HepG2 (cell line): ENCODE data around the gene IL17C. TPM values are rescaled to one million over a fixed set of nuclear protein-coding genes. Genes with fewer than 3 reads are reported as not detected.

ENCODE experiments used
- DR1 ChIP-seq: sonication (generic); formaldehyde crosslinking; IDR thresholded peaks from 2 replicates; pipeline ENCODE4 v1.8.0; 2021; ENCODE audit warnings: mild to moderate bottlenecking, missing genetic modification reagents, inconsistent platforms
- EEA1 ChIP-seq: sonication (generic); formaldehyde crosslinking; IDR thresholded peaks from 2 replicates; pipeline ENCODE4 v1.5.1; 2020; ENCODE audit warnings: mild to moderate bottlenecking, missing genetic modification reagents, borderline replicate concordance
- MEIS2 ChIP-seq: sonication (generic); formaldehyde crosslinking; IDR thresholded peaks from 2 replicates; pipeline ENCODE4 v1.9.0; 2021; ENCODE audit warnings: mild to moderate bottlenecking, missing genetic modification reagents
- NONO ChIP-seq, 2 experiments: fragments of 450-650 bp in 1 of 2; sonication (generic) in 1 of 2; formaldehyde crosslinking in 1 of 2; IDR thresholded peaks in 1 of 2; conservative IDR thresholded peaks in 1 of 2; 2 replicates each; pipeline versions ENCODE4 v1.6.1 to v1.8.0; 2017 to 2022; ENCODE audit warnings: mild to moderate bottlenecking in 1 of 2, missing genetic modification reagents in 1 of 2, moderate library complexity in 1 of 2
- RELA ChIP-seq: sonication (generic); formaldehyde crosslinking; IDR thresholded peaks from 2 replicates; pipeline ENCODE4 v1.4.0; 2020; ENCODE audit warnings: missing genetic modification reagents
- ZMYM2 ChIP-seq: sonication (generic); formaldehyde crosslinking; IDR thresholded peaks from 2 replicates; pipeline ENCODE4 v1.8.0; 2022; ENCODE audit warnings: mild to moderate bottlenecking, missing genetic modification reagents
- ZNF20 ChIP-seq: sonication (generic); formaldehyde crosslinking; IDR thresholded peaks from 2 replicates; pipeline ENCODE4 v1.4.0; 2020; ENCODE audit warnings: mild to moderate bottlenecking, moderate library complexity, missing genetic modification reagents
- ZNF292 ChIP-seq: sonication (generic); formaldehyde crosslinking; IDR thresholded peaks from 2 replicates; pipeline ENCODE4 v1.8.1; 2022; ENCODE audit warnings: mild to moderate bottlenecking, low read depth, missing genetic modification reagents, borderline replicate concordance
- ZNF547 ChIP-seq: sonication (generic); formaldehyde crosslinking; IDR thresholded peaks from 2 replicates; pipeline ENCODE4 v1.5.1; 2020; ENCODE audit warnings: mild to moderate bottlenecking, missing genetic modification reagents
- ZNF550 ChIP-seq: sonication (generic); formaldehyde crosslinking; IDR thresholded peaks from 2 replicates; pipeline ENCODE4 v1.4.0; 2020; ENCODE audit warnings: mild to moderate bottlenecking, missing genetic modification reagents, borderline replicate concordance
- polyA plus RNA-seq, 8 experiments: library from polyadenylated mRNA; depleted of rRNA in 3 of 8; stranded (reverse) in 7 of 8; unstranded in 1 of 8; fragments of >200 nt; fragmentation: Illumina TruSeq in 4 of 8; extraction: Trizol in 4 of 8; gene quantifications; 2 replicates each; pipeline versions ENCODE4 v1.2.1 to v1.2.3, GENCODE V29; 2011 to 2016; ENCODE audit warnings: low read depth in 4 of 8, missing spikeins in 1 of 8, mixed read lengths in 1 of 8; ENCODE audit not compliant: insufficient read depth in 1 of 8
- total RNA-seq, 5 experiments: library from RNA; depleted of rRNA; stranded (reverse); fragments of >200 nt; fragmentation: Illumina TruSeq; extraction: Trizol; gene quantifications; 2 replicates each; pipeline ENCODE4 v1.2.3, GENCODE V29; 2016; ENCODE audit warnings: low read depth in 1 of 5
- TF ChIP-seq, protein P1 (sequence below): sonication (generic); formaldehyde crosslinking; conservative IDR thresholded peaks from 2 replicates; pipeline ENCODE4 v1.4.0; 2020; ENCODE audit warnings: mild to moderate bottlenecking, missing genetic modification reagents, moderate library complexity
- TF ChIP-seq, protein P2 (sequence below): sonication (generic); formaldehyde crosslinking; IDR thresholded peaks from 2 replicates; pipeline ENCODE4 v1.8.0; 2022; ENCODE audit warnings: mild to moderate bottlenecking, missing genetic modification reagents, moderate library complexity
- TF ChIP-seq, protein P3 (sequence below): sonication (generic); formaldehyde crosslinking; IDR thresholded peaks from 2 replicates; pipeline ENCODE4 v1.8.0; 2022; ENCODE audit warnings: missing genetic modification reagents, mild to moderate bottlenecking, inconsistent platforms, borderline replicate concordance
- TF ChIP-seq, protein P4 (sequence below): sonication (generic); formaldehyde crosslinking; IDR thresholded peaks from 2 replicates; pipeline ENCODE4 v1.4.0; 2020; ENCODE audit warnings: missing genetic modification reagents, borderline replicate concordance
- TF ChIP-seq, protein P5 (sequence below): sonication (generic); formaldehyde crosslinking; IDR thresholded peaks from 2 replicates; pipeline ENCODE4 v1.8.1; 2022; ENCODE audit warnings: low read depth, mild to moderate bottlenecking, missing genetic modification reagents

Gene IL17C
- total and polyA plus RNA-seq, 2 of the 13 experiments (the other 11 are each of a cell fraction or from before 2014, with no cell fraction given): not detected

DNA sequence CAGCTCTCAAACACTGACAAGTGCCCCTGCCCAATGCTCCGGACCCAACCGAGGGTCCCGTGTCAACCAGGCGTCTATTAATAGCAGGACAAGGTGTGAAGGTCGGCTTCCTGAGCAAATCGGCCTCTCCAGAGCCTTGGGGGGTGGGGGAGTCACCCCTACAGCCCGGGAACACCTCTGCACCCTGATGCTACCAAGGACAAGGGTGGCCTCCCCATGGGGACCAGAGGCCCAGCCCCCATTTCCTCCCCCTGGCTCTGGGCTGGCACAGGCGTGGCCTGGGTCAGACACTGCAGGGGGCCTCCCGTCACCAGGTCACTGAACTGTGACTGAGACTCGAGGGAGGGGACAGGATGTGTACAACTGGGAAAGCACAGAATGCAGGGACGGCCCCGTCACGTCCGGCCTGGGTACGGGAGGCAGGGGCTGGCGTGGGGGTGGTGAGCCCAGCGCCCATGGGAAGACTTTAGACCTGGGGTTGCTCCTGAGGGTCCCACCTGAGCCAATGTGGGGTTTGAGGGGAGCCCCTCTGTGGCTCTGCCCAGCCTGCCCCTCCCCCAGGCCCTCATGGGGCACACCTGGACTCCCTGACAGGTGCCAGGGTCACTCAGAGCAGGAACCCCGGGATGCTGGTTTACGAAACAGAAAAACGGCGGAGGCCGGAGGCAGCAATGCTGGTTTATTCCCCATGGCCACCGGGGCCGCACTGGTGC is 13.1 kb downstream of the IL17C start (continued):
- TF ChIP-seq, protein P1, sequence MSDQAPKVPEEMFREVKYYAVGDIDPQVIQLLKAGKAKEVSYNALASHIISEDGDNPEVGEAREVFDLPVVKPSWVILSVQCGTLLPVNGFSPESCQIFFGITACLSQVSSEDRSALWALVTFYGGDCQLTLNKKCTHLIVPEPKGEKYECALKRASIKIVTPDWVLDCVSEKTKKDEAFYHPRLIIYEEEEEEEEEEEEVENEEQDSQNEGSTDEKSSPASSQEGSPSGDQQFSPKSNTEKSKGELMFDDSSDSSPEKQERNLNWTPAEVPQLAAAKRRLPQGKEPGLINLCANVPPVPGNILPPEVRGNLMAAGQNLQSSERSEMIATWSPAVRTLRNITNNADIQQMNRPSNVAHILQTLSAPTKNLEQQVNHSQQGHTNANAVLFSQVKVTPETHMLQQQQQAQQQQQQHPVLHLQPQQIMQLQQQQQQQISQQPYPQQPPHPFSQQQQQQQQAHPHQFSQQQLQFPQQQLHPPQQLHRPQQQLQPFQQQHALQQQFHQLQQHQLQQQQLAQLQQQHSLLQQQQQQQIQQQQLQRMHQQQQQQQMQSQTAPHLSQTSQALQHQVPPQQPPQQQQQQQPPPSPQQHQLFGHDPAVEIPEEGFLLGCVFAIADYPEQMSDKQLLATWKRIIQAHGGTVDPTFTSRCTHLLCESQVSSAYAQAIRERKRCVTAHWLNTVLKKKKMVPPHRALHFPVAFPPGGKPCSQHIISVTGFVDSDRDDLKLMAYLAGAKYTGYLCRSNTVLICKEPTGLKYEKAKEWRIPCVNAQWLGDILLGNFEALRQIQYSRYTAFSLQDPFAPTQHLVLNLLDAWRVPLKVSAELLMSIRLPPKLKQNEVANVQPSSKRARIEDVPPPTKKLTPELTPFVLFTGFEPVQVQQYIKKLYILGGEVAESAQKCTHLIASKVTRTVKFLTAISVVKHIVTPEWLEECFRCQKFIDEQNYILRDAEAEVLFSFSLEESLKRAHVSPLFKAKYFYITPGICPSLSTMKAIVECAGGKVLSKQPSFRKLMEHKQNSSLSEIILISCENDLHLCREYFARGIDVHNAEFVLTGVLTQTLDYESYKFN (CRISPR knock-in tag): peak; percentile 98
- TF ChIP-seq MEIS2 (peak; percentile 86), ZNF20 (CRISPR knock-in tag) (no peak), EEA1 (peak; percentile 82; the same call in 1 of the 2 replicates), DR1 (CRISPR knock-in tag) (peak; percentile 37), ZNF550 (CRISPR knock-in tag) (no peak), ZNF292 (CRISPR knock-in tag) (peak; percentile 46; the same call in 1 of the 2 replicates), RELA (no peak; the same call in 1 of the 2 replicates), NONO (IDR thresholded peaks at IDR 0.05) (no peak), NONO (CRISPR knock-in tag; conservative IDR thresholded peaks at IDR 0.05) (peak; percentile 89), ZNF547 (CRISPR knock-in tag) (peak; percentile 82; the same call in 1 of the 2 replicates), ZMYM2 (CRISPR knock-in tag) (no peak)
- TF ChIP-seq, protein P2, sequence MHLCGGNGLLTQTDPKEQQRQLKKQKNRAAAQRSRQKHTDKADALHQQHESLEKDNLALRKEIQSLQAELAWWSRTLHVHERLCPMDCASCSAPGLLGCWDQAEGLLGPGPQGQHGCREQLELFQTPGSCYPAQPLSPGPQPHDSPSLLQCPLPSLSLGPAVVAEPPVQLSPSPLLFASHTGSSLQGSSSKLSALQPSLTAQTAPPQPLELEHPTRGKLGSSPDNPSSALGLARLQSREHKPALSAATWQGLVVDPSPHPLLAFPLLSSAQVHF (CRISPR knock-in tag): no peak
- TF ChIP-seq, protein P3, sequence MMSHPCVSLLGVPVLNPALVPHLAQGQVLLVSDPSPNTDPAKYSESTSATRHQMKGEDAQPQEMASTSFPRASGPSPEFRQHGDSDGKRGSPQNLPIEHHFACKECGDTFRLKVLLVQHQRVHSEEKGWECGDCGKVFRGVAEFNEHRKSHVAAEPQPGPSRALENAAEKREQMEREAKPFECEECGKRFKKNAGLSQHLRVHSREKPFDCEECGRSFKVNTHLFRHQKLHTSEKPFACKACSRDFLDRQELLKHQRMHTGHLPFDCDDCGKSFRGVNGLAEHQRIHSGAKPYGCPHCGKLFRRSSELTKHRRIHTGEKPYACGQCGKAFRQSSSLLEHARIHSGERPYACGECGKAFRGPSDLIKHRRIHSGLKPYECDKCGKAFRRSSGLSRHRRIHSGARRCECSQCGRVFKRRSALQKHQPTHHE (CRISPR knock-in tag): no peak; the same call in 1 of the 2 replicates
- TF ChIP-seq, protein P4, sequence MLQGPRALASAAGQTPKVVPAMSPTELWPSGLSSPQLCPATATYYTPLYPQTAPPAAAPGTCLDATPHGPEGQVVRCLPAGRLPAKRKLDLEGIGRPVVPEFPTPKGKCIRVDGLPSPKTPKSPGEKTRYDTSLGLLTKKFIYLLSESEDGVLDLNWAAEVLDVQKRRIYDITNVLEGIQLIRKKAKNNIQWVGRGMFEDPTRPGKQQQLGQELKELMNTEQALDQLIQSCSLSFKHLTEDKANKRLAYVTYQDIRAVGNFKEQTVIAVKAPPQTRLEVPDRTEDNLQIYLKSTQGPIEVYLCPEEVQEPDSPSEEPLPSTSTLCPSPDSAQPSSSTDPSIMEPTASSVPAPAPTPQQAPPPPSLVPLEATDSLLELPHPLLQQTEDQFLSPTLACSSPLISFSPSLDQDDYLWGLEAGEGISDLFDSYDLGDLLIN (CRISPR knock-in tag): peak; percentile 22; the same call in 1 of the 2 replicates
- TF ChIP-seq, protein P5, sequence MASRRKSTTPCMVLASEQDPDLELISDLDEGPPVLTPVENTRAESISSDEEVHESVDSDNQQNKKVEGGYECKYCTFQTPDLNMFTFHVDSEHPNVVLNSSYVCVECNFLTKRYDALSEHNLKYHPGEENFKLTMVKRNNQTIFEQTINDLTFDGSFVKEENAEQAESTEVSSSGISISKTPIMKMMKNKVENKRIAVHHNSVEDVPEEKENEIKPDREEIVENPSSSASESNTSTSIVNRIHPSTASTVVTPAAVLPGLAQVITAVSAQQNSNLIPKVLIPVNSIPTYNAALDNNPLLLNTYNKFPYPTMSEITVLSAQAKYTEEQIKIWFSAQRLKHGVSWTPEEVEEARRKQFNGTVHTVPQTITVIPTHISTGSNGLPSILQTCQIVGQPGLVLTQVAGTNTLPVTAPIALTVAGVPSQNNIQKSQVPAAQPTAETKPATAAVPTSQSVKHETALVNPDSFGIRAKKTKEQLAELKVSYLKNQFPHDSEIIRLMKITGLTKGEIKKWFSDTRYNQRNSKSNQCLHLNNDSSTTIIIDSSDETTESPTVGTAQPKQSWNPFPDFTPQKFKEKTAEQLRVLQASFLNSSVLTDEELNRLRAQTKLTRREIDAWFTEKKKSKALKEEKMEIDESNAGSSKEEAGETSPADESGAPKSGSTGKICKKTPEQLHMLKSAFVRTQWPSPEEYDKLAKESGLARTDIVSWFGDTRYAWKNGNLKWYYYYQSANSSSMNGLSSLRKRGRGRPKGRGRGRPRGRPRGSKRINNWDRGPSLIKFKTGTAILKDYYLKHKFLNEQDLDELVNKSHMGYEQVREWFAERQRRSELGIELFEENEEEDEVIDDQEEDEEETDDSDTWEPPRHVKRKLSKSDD (CRISPR knock-in tag): no peak
